Suprapubic skin (tissue), 4 donors: ENCODE measurements around the gene CLP1.

Experiments used
- POLR2A ChIP-seq, 2 donors: fragments of 450-650 bp; IDR thresholded peaks; one replicate each; pipeline ENCODE4 v1.6.1; 2017; ENCODE audit warnings: antibody characterized with exemption in 2 of 2, mild to moderate bottlenecking in 2 of 2, moderate library complexity in 2 of 2
- POLR2AphosphoS5 ChIP-seq, 3 donors: sonication (generic); formaldehyde crosslinking; IDR thresholded peaks; one replicate each; pipeline ENCODE4 v1.6.1; 2017; ENCODE audit warnings: antibody characterized with exemption in 3 of 3
- TF ChIP-seq, protein P1 (sequence below), 2 donors: fragments of 200-600 bp in 1 of 2; fragments of 450-650 bp in 1 of 2; sonication (generic) in 1 of 2; IDR thresholded peaks; one replicate each; pipeline ENCODE4 v1.5.1; 2016 to 2019; ENCODE audit warnings: antibody characterized with exemption in 2 of 2, mild to moderate bottlenecking in 1 of 2, moderate library complexity in 1 of 2

DNA sequence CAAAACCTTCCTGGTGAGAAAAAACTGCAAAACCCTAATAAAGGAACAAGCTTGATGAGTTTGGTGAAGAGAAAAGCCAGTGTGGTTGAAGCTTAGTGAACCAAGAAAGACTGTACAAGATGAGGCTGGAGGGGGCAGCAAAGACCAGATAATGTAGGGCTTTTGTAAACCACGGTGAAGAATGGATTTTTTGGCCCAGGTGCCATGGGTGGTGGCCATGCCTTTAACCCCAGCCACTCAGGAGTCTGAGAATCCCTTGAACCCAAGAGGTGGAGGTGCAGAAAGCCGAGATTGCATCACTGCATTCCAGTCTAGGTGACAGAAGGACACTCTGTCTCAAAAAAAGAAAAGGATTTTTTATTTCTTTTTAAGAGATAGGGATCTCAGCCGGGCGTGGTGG lies 5.3 kb downstream of the CLP1 start:
- TF ChIP-seq POLR2A (IDR thresholded peaks at IDR 0.05): no peak
- TF ChIP-seq, protein P1, sequence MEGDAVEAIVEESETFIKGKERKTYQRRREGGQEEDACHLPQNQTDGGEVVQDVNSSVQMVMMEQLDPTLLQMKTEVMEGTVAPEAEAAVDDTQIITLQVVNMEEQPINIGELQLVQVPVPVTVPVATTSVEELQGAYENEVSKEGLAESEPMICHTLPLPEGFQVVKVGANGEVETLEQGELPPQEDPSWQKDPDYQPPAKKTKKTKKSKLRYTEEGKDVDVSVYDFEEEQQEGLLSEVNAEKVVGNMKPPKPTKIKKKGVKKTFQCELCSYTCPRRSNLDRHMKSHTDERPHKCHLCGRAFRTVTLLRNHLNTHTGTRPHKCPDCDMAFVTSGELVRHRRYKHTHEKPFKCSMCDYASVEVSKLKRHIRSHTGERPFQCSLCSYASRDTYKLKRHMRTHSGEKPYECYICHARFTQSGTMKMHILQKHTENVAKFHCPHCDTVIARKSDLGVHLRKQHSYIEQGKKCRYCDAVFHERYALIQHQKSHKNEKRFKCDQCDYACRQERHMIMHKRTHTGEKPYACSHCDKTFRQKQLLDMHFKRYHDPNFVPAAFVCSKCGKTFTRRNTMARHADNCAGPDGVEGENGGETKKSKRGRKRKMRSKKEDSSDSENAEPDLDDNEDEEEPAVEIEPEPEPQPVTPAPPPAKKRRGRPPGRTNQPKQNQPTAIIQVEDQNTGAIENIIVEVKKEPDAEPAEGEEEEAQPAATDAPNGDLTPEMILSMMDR (IDR thresholded peaks at IDR 0.05): no peak
- TF ChIP-seq POLR2AphosphoS5 (IDR thresholded peaks at IDR 0.05): no peak
